ENCODE data around the gene CDADC1.

CDADC1 gene

GRCh38 chr13:49329831-49330545, 82.3 kb downstream of the CDADC1 start:
- DNase-seq (ENCODE audit: low spot score): no peak
- Histone ChIP-seq H3K4me3 (ENCODE audit: severe bottlenecking) (no peak overlapping the region), H3K27me3 (ENCODE audit: insufficient read depth, poor library complexity, severe bottlenecking) (no peaks in the 10 kb centered on the region), H3K27ac (ENCODE audit: poor library complexity, severe bottlenecking) (no peak overlapping the region), H3K36me3 (ENCODE audit: low read depth) (no peaks in the 10 kb centered on the region), H3K9me3 (ENCODE audit: severe bottlenecking) (no peaks in the 10 kb centered on the region), H3K4me1 (ENCODE audit: insufficient read depth, poor library complexity, severe bottlenecking) (no peaks in the 10 kb centered on the region)
- no peak for TF ChIP-seq CTCF (IDR thresholded peaks at IDR 0.05; ENCODE audit: poor library complexity, severe bottlenecking)
- no peak for ATAC-seq (ENCODE audit: low read depth)

- Histone ChIP-seq H3K36me3 (ENCODE audit: low read depth) (no peaks in the 10 kb centered on the region), H3K27me3 (ENCODE audit: insufficient read depth, poor library complexity, severe bottlenecking) (no peaks in the 10 kb centered on the region), H3K4me1 (ENCODE audit: insufficient read depth, poor library complexity, severe bottlenecking) (no peaks in the 10 kb centered on the region), H3K27ac (ENCODE audit: poor library complexity, severe bottlenecking) (no peak overlapping the region), H3K4me3 (ENCODE audit: severe bottlenecking) (no peak overlapping the region), H3K9me3 (ENCODE audit: severe bottlenecking) (no peaks in the 10 kb centered on the region)
- ATAC-seq (ENCODE audit: low read depth) (no peak), DNase-seq (ENCODE audit: low spot score) (no peak)
- no peak for TF ChIP-seq CTCF (IDR thresholded peaks at IDR 0.05; ENCODE audit: poor library complexity, severe bottlenecking)
Measured at GRCh38 chr13:49330546-49330864, 82.8 kb downstream of the CDADC1 start.

GRCh38 chr13:49336655-49337054, 88.9 kb downstream of the CDADC1 start:
- no peak overlapping the region for H3K27ac ChIP-seq (ENCODE audit: poor library complexity, severe bottlenecking)

GRCh38 chr13:49340161-49340560, 92.4 kb downstream of the CDADC1 start:
- Histone ChIP-seq H3K4me3 (ENCODE audit: severe bottlenecking) (no peak overlapping the region), H3K4me1 (ENCODE audit: insufficient read depth, poor library complexity, severe bottlenecking) (no peaks in the 10 kb centered on the region), H3K9me3 (ENCODE audit: severe bottlenecking) (no peaks in the 10 kb centered on the region), H3K27me3 (ENCODE audit: insufficient read depth, poor library complexity, severe bottlenecking) (no peaks in the 10 kb centered on the region), H3K36me3 (ENCODE audit: low read depth) (no peaks in the 10 kb centered on the region), H3K27ac (ENCODE audit: poor library complexity, severe bottlenecking) (no peak overlapping the region)
- ATAC-seq (ENCODE audit: low read depth) (no peak), DNase-seq (ENCODE audit: low spot score) (no peak)
- TF ChIP-seq CTCF (IDR thresholded peaks at IDR 0.05; ENCODE audit: poor library complexity, severe bottlenecking): no peak

More at GRCh38 chr13:49336655-49337054, 88.9 kb downstream of the CDADC1 start:
- H3K9me3 ChIP-seq (ENCODE audit: severe bottlenecking): no peaks in the 10 kb centered on the region
- H3K36me3 ChIP-seq (ENCODE audit: low read depth): no peaks in the 10 kb centered on the region
- no peak for ATAC-seq (ENCODE audit: low read depth)
- H3K4me1 ChIP-seq (ENCODE audit: insufficient read depth, poor library complexity, severe bottlenecking): no peaks in the 10 kb centered on the region
- no peak for DNase-seq (ENCODE audit: low spot score)
- H3K4me3 ChIP-seq (ENCODE audit: severe bottlenecking): no peak overlapping the region
- no peak for TF ChIP-seq CTCF (IDR thresholded peaks at IDR 0.05; ENCODE audit: poor library complexity, severe bottlenecking)
- no peaks in the 10 kb centered on the region for H3K27me3 ChIP-seq (ENCODE audit: insufficient read depth, poor library complexity, severe bottlenecking)

- no peak overlapping the region for H3K4me3 ChIP-seq (ENCODE audit: severe bottlenecking)
- no peak for DNase-seq (ENCODE audit: low spot score)
- TF ChIP-seq CTCF (IDR thresholded peaks at IDR 0.05; ENCODE audit: poor library complexity, severe bottlenecking): no peak
- H3K27ac ChIP-seq (ENCODE audit: poor library complexity, severe bottlenecking): no peak overlapping the region
- no peaks in the 10 kb centered on the region for H3K27me3 ChIP-seq (ENCODE audit: insufficient read depth, poor library complexity, severe bottlenecking)
- no peaks in the 10 kb centered on the region for H3K9me3 ChIP-seq (ENCODE audit: severe bottlenecking)
- no peaks in the 10 kb centered on the region for H3K36me3 ChIP-seq (ENCODE audit: low read depth)
- no peaks in the 10 kb centered on the region for H3K4me1 ChIP-seq (ENCODE audit: insufficient read depth, poor library complexity, severe bottlenecking)
- ATAC-seq (ENCODE audit: low read depth): no peak
Measured at GRCh38 chr13:49341517-49341916, 93.8 kb downstream of the CDADC1 start.
